Body of pancreas (tissue), 4 donors: ENCODE data around the gene IFRD1. TPM values are rescaled to one million over a fixed set of nuclear protein-coding genes. Genes with fewer than 3 reads are reported as not detected.

Experiments
- ATAC-seq: fragments of 150-250 bp; one replicate; pipeline ENCODE4 v1.9.1; 2016
- DNase-seq, 4 donors: peaks; one replicate each; pipeline ENCODE4 v3.0.0-alpha.2; 2019
- H3K27ac ChIP-seq, 4 donors: fragments of 200-600 bp; sonication (generic); 1 replicate in 3 of 4; 2 replicates in 1 of 4; pipeline versions ENCODE4 v1.5.1 to v1.6.1; 2016 to 2019; ENCODE audit warnings: mild to moderate bottlenecking in 1 of 4, mixed read lengths in 1 of 4, moderate library complexity in 1 of 4
- H3K27me3 ChIP-seq, 2 donors: fragments of 200-600 bp; sonication (generic); one replicate each; pipeline ENCODE4 v1.6.0; 2016; ENCODE audit warnings: mild to moderate bottlenecking in 1 of 2
- H3K36me3 ChIP-seq, 2 donors: fragments of 200-600 bp; sonication (generic); replicated peaks in 1 of 2; 2 replicates each; pipeline ENCODE4 v1.5.1; 2016; ENCODE audit warnings: low read depth in 2 of 2; ENCODE audit not compliant: insufficient read depth in 1 of 2
- H3K4me1 ChIP-seq: fragments of 200-600 bp; sonication (generic); one replicate; pipeline ENCODE4 v1.6.0; 2016
- H3K4me3 ChIP-seq, 2 donors: fragments of 200-600 bp; sonication (generic); 1 replicate in 1 of 2; 2 replicates in 1 of 2; pipeline ENCODE4 v1.5.1; 2016 to 2019
- H3K9me3 ChIP-seq, 3 donors: fragments of 200-600 bp; sonication (generic); 1 replicate in 2 of 3; 2 replicates in 1 of 3; pipeline ENCODE4 v1.5.1; 2016
- CTCF ChIP-seq, 7 experiments: fragments of 450-650 bp in 4 of 7; fragments of 200-600 bp in 3 of 7; sonication (generic) in 3 of 7; IDR thresholded peaks; one replicate each; pipeline ENCODE4 v1.5.1; 2016 to 2019; ENCODE audit warnings: antibody characterized with exemption in 7 of 7
- POLR2A ChIP-seq, 3 donors: fragments of 450-650 bp; IDR thresholded peaks; one replicate each; pipeline ENCODE4 v1.6.1; 2016; ENCODE audit warnings: antibody characterized with exemption in 3 of 3, mild to moderate bottlenecking in 2 of 3
- WGBS, 2 donors: methylation state at CpG; one replicate each; pipeline ENCODE4 v1.1.5; 2017; 5-methylcytosine and 5-hydroxymethylcytosine counted together
- intact Hi-C: fragments of 100-400 bp; cut with DNase I; formaldehyde crosslinking; loops from one replicate; pipeline ENCODE4 v1.15.1; 2023
- total RNA-seq, 2 donors: library from RNA; depleted of rRNA; stranded (reverse); fragments of >200 nt; gene quantifications; one replicate each; pipeline ENCODE4 v1.1.0, GENCODE V29; 2016

IFRD1 gene
- total RNA-seq, result 100 to 1,000 TPM; 119 to 154 TPM

GRCh38 chr7:112449902-112450806 is at the start of gene IFRD1:
Gene IFRD1 (plus strand): TSS chr7:112450460. CDS start chr7:112450689, 229 bp downstream.
- Histone ChIP-seq H3K27ac (peak within 1 kb of the TSS; percentile 99 to 100 (median 100)), H3K4me1 (peaks cover 45% of the 10 kb centered on the region), H3K4me3 (peak within 1 kb of the TSS; percentile 95 to 99), H3K27me3 (no peaks in the 10 kb centered on the region), H3K9me3 (no peaks in the 10 kb centered on the region), H3K36me3 (no peaks in the 10 kb centered on the region)
- WGBS, 2 donors, result 0 to 1% methylated on average over 29 to 73 of the region's 73 CpGs
- TF ChIP-seq POLR2A (IDR thresholded peaks at IDR 0.05), result peak; percentile 99 to 100 (median 100)
- peak in 1 of 7 experiments; percentile 10 for TF ChIP-seq CTCF (IDR thresholded peaks at IDR 0.05)
- peak; percentile 86 for ATAC-seq
- intact Hi-C loops, result no loop called here
- peak; percentile 99 for DNase-seq

GRCh38 chr7:112404321-112404720 is 45.9 kb upstream of the IFRD1 start:
- intact Hi-C loops, result loop anchor here (10.0 kb wide), 1 partner anchor 660 kb away; no protein-coding TSS in a partner anchor
- Histone ChIP-seq H3K27ac (no peak overlapping the region), H3K9me3 (no peaks in the 10 kb centered on the region), H3K27me3 (no peaks in the 10 kb centered on the region), H3K4me1 (no peaks in the 10 kb centered on the region), H3K4me3 (no peak overlapping the region), H3K36me3 (no peaks in the 10 kb centered on the region)
- DNase-seq (no peak), ATAC-seq (no peak)
- no peak for TF ChIP-seq CTCF (IDR thresholded peaks at IDR 0.05)
- TF ChIP-seq POLR2A (IDR thresholded peaks at IDR 0.05), result no peak

- ATAC-seq, result no peak
- intact Hi-C loops, result loop anchor here (10.0 kb wide), 1 partner anchor 660 kb away; no protein-coding TSS in a partner anchor
These were observed 45.0 kb upstream of the IFRD1 start for GRCh38 chr7:112405286-112405685.

GRCh38 chr7:112407261-112407660 is 43.0 kb upstream of the IFRD1 start:
- intact Hi-C loops, result loop anchor here (10.0 kb wide), 1 partner anchor 662 kb away; no protein-coding TSS in a partner anchor
- WGBS, 2 donors, result 80 to 96% methylated on average over 1 of the region's 1 CpG
- no peak overlapping the region for H3K4me3 ChIP-seq
- DNase-seq (no peak), ATAC-seq (no peak)
- no peaks in the 10 kb centered on the region for H3K9me3 ChIP-seq
- no peaks in the 10 kb centered on the region for H3K27me3 ChIP-seq
- no peak overlapping the region for H3K27ac ChIP-seq
- no peak for TF ChIP-seq POLR2A (IDR thresholded peaks at IDR 0.05)
- no peak for TF ChIP-seq CTCF (IDR thresholded peaks at IDR 0.05)
- H3K36me3 ChIP-seq, result no peaks in the 10 kb centered on the region
- no peaks in the 10 kb centered on the region for H3K4me1 ChIP-seq

More at GRCh38 chr7:112405286-112405685, 45.0 kb upstream of the IFRD1 start:
- no peak overlapping the region for H3K27ac ChIP-seq
- no peaks in the 10 kb centered on the region for H3K9me3 ChIP-seq
- TF ChIP-seq CTCF (IDR thresholded peaks at IDR 0.05) (no peak), POLR2A (IDR thresholded peaks at IDR 0.05) (no peak)
- 79 to 94% methylated on average over 1 of the region's 1 CpG for WGBS, 2 donors
- no peak for DNase-seq
- no peaks in the 10 kb centered on the region for H3K4me1 ChIP-seq
- no peaks in the 10 kb centered on the region for H3K27me3 ChIP-seq
- H3K36me3 ChIP-seq, result no peaks in the 10 kb centered on the region
- H3K4me3 ChIP-seq, result no peak overlapping the region
